ENCODE data around the gene KRT2. TPM values are rescaled to one million over a fixed set of nuclear protein-coding genes. Genes with fewer than 3 reads are reported as not detected.

KRT2 gene
- total and polyA plus RNA-seq, 9 of the 15 experiments (the other 6 are each of a cell fraction or from before 2014, with no cell fraction given): 0.03 to 0.69 (median 0.07) TPM; not detected in 2

DNA sequence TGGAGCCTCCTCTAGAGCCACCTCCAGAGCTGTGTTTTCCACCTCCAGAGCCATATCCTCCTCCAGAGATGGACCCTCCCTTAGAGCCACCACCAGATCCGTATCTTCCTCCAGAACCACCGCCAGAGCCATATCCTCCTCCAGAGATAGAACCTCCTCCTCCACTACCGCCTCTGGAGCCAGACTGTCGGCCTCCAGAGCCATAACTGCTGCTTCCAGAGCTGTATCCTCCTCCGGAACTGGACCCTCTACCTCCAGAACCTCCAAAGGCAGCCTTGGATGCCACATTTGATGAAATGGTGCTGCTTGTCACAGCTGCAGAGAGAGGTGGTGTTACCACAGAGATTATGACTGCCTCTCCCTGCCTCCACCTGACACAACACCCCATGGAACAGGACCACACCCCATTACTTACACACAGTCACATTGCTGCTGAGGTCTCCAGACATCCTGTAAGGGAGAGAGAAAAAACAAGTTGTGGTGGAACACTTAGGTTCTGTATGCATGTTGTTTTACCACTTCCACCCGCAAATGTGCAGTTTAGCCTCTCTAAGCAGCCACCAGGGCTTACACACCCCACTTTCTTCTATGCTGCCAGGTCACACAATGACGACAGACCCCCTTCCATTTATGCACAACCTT lies 6.8 kb downstream of the KRT2 start (continued):
- TF ChIP-seq, protein P1, sequence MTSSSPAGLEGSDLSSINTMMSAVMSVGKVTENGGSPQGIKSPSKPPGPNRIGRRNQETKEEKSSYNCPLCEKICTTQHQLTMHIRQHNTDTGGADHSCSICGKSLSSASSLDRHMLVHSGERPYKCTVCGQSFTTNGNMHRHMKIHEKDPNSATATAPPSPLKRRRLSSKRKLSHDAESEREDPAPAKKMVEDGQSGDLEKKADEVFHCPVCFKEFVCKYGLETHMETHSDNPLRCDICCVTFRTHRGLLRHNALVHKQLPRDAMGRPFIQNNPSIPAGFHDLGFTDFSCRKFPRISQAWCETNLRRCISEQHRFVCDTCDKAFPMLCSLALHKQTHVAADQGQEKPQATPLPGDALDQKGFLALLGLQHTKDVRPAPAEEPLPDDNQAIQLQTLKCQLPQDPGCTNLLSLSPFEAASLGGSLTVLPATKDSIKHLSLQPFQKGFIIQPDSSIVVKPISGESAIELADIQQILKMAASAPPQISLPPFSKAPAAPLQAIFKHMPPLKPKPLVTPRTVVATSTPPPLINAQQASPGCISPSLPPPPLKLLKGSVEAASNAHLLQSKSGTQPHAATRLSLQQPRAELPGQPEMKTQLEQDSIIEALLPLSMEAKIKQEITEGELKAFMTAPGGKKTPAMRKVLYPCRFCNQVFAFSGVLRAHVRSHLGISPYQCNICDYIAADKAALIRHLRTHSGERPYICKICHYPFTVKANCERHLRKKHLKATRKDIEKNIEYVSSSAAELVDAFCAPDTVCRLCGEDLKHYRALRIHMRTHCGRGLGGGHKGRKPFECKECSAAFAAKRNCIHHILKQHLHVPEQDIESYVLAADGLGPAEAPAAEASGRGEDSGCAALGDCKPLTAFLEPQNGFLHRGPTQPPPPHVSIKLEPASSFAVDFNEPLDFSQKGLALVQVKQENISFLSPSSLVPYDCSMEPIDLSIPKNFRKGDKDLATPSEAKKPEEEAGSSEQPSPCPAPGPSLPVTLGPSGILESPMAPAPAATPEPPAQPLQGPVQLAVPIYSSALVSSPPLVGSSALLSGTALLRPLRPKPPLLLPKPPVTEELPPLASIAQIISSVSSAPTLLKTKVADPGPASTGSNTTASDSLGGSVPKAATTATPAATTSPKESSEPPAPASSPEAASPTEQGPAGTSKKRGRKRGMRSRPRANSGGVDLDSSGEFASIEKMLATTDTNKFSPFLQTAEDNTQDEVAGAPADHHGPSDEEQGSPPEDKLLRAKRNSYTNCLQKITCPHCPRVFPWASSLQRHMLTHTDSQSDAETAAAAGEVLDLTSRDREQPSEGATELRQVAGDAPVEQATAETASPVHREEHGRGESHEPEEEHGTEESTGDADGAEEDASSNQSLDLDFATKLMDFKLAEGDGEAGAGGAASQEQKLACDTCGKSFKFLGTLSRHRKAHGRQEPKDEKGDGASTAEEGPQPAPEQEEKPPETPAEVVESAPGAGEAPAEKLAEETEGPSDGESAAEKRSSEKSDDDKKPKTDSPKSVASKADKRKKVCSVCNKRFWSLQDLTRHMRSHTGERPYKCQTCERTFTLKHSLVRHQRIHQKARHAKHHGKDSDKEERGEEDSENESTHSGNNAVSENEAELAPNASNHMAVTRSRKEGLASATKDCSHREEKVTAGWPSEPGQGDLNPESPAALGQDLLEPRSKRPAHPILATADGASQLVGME (CRISPR knock-in tag; IDR thresholded peaks at IDR 0.05): peak; percentile 42; the same call in 1 of the 2 replicates
- no peak for TF ChIP-seq HMG20A (CRISPR knock-in tag; conservative IDR thresholded peaks at IDR 0.05)
- TF ChIP-seq, protein P2, sequence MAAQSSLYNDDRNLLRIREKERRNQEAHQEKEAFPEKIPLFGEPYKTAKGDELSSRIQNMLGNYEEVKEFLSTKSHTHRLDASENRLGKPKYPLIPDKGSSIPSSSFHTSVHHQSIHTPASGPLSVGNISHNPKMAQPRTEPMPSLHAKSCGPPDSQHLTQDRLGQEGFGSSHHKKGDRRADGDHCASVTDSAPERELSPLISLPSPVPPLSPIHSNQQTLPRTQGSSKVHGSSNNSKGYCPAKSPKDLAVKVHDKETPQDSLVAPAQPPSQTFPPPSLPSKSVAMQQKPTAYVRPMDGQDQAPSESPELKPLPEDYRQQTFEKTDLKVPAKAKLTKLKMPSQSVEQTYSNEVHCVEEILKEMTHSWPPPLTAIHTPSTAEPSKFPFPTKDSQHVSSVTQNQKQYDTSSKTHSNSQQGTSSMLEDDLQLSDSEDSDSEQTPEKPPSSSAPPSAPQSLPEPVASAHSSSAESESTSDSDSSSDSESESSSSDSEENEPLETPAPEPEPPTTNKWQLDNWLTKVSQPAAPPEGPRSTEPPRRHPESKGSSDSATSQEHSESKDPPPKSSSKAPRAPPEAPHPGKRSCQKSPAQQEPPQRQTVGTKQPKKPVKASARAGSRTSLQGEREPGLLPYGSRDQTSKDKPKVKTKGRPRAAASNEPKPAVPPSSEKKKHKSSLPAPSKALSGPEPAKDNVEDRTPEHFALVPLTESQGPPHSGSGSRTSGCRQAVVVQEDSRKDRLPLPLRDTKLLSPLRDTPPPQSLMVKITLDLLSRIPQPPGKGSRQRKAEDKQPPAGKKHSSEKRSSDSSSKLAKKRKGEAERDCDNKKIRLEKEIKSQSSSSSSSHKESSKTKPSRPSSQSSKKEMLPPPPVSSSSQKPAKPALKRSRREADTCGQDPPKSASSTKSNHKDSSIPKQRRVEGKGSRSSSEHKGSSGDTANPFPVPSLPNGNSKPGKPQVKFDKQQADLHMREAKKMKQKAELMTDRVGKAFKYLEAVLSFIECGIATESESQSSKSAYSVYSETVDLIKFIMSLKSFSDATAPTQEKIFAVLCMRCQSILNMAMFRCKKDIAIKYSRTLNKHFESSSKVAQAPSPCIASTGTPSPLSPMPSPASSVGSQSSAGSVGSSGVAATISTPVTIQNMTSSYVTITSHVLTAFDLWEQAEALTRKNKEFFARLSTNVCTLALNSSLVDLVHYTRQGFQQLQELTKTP (IDR thresholded peaks at IDR 0.05; ENCODE audit: low read depth in 1 of 2, partially characterized antibody in 2 of 2): no peak
- TF ChIP-seq XRCC4 (IDR thresholded peaks at IDR 0.05; ENCODE audit: extremely low read depth, insufficient read depth, insufficient read length): no peak
- no peak for TF ChIP-seq SIN3B (IDR thresholded peaks at IDR 0.05; ENCODE audit: low read depth)
- no peak for TF ChIP-seq IRF2 (CRISPR knock-in tag; IDR thresholded peaks at IDR 0.05)
- no peak for TF ChIP-seq TAF1 (IDR thresholded peaks at IDR 0.05; ENCODE audit: control insufficient read depth, extremely low read depth, insufficient read depth, low read length, severe bottlenecking)
- TF ChIP-seq, protein P3, sequence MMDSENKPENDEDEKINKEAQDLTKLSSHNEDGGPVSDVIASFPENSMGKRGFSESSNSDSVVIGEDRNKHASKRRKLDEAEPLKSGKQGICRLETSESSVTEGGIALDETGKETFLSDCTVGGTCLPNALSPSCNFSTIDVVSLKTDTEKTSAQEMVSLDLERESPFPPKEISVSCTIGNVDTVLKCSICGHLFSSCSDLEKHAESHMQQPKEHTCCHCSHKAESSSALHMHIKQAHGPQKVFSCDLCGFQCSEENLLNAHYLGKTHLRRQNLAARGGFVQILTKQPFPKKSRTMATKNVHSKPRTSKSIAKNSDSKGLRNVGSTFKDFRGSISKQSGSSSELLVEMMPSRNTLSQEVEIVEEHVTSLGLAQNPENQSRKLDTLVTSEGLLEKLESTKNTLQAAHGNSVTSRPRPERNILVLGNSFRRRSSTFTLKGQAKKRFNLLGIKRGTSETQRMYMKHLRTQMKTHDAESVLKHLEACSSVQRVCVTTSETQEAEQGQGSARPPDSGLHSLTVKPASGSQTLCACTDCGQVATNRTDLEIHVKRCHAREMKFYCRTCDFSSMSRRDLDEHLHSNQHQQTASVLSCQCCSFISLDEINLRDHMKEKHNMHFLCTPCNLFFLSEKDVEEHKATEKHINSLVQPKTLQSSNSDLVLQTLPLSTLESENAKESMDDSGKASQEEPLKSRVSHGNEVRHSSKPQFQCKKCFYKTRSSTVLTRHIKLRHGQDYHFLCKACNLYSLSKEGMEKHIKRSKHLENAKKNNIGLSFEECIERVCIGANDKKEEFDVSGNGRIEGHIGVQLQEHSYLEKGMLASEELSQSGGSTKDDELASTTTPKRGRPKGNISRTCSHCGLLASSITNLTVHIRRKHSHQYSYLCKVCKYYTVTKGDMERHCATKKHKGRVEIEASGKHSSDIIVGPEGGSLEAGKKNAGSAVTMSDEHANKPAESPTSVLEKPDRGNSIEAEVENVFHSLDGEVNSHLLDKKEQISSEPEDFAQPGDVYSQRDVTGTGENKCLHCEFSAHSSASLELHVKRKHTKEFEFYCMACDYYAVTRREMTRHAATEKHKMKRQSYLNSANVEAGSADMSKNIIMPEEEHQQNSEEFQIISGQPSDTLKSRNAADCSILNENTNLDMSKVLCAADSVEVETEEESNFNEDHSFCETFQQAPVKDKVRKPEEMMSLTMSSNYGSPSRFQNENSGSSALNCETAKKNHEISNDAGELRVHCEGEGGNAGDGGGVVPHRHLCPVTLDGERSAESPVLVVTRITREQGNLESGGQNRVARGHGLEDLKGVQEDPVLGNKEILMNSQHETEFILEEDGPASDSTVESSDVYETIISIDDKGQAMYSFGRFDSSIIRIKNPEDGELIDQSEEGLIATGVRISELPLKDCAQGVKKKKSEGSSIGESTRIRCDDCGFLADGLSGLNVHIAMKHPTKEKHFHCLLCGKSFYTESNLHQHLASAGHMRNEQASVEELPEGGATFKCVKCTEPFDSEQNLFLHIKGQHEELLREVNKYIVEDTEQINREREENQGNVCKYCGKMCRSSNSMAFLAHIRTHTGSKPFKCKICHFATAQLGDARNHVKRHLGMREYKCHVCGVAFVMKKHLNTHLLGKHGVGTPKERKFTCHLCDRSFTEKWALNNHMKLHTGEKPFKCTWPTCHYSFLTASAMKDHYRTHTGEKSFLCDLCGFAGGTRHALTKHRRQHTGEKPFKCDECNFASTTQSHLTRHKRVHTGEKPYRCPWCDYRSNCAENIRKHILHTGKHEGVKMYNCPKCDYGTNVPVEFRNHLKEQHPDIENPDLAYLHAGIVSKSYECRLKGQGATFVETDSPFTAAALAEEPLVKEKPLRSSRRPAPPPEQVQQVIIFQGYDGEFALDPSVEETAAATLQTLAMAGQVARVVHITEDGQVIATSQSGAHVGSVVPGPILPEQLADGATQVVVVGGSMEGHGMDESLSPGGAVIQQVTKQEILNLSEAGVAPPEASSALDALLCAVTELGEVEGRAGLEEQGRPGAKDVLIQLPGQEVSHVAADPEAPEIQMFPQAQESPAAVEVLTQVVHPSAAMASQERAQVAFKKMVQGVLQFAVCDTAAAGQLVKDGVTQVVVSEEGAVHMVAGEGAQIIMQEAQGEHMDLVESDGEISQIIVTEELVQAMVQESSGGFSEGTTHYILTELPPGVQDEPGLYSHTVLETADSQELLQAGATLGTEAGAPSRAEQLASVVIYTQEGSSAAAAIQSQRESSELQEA (IDR thresholded peaks at IDR 0.05; ENCODE audit: low read depth): no peak

Measured in K562 (cell line).